ENCODE results near the gene OPN1LW.
"Not testable (repeated sequence)": the region's sequence is repeated elsewhere in the genome, so short reads cannot be mapped to it uniquely, and the experiment has no call there.

The OPN1LW gene

DNA sequence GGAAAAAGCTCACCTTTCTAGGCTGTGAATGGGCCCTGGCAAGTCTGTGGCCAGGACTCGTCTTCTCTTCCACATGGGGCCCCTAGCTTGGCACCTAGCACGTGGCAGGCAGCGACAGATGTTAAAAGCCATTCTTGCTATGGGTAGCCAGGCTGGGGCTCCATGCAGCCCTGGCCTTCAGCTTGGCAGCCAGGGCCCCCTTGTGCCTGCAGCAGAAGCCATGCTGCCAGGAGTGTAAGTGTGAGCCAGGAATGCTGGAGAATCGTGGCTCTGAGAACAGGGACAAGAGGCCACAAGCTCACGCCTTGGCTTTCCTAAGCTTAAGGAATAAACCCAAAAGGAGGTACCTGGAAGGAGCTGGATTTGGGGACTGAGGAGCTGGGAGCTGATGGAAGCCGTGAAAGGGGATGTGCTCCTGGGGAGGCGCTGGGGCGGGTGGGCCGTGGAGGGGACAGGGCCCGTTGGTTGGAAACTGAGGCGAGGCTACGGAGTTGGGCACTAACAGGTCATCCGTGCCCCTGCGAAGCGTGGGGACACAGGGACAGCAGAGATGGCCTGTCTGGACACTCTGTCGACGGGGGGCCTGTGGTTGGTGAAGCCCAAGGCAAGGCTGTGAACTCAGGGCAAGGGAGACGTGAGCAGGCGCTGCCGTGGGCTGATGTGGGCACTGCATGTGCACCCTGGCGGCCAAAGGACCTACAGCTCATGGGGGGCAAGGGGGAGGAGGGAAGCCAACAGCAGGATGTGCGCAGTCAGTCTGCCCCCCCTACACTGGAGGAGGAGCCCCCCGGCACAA is 895 bp upstream of the OPN1LW start:
- TF ChIP-seq, protein P1, sequence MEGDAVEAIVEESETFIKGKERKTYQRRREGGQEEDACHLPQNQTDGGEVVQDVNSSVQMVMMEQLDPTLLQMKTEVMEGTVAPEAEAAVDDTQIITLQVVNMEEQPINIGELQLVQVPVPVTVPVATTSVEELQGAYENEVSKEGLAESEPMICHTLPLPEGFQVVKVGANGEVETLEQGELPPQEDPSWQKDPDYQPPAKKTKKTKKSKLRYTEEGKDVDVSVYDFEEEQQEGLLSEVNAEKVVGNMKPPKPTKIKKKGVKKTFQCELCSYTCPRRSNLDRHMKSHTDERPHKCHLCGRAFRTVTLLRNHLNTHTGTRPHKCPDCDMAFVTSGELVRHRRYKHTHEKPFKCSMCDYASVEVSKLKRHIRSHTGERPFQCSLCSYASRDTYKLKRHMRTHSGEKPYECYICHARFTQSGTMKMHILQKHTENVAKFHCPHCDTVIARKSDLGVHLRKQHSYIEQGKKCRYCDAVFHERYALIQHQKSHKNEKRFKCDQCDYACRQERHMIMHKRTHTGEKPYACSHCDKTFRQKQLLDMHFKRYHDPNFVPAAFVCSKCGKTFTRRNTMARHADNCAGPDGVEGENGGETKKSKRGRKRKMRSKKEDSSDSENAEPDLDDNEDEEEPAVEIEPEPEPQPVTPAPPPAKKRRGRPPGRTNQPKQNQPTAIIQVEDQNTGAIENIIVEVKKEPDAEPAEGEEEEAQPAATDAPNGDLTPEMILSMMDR (IDR thresholded peaks at IDR 0.05; ENCODE audit: insufficient read depth, low read depth, low read length, missing control alignments), result no peak
- H3K4me3 ChIP-seq (ENCODE audit: low read length), result no peak overlapping the region
- DNase-seq (ENCODE audit: low read depth), result no peak

DNA sequence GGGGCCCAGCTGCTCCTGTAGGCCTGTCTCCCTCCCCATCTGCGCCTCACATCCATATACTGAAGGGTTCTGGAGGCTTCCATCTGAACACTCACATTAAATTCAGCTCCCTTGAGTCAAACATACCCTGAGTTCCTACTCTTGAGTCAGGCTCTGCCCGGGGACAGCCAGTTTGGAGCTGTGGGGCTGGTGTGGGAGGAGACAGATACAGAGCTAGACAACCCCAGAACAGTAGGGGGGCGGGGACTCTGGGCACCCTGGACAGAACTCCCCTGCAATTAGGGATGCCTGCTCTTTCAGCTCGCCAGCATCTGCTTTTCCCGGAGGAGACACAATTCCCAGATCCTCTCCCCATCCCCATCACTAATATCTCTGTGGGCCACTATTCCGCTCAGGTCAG is 7.0 kb downstream of the OPN1LW start:
- DNase-seq (ENCODE audit: low read depth); H3K4me3 ChIP-seq (ENCODE audit: low read length): not testable (repeated sequence)

DNA sequence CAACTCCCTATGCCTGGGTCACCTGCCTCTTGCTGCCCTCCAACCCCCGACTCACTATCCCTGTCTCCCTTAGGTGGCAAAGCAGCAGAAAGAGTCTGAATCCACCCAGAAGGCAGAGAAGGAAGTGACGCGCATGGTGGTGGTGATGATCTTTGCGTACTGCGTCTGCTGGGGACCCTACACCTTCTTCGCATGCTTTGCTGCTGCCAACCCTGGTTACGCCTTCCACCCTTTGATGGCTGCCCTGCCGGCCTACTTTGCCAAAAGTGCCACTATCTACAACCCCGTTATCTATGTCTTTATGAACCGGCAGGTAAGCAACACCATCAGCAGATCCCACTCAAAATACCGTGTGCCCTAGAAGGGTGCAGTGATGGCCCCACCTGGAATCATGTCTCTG is 12.2 kb downstream of the OPN1LW start:
- H3K4me3 ChIP-seq (ENCODE audit: low read length); DNase-seq (ENCODE audit: low read depth): not testable (repeated sequence)

DNA sequence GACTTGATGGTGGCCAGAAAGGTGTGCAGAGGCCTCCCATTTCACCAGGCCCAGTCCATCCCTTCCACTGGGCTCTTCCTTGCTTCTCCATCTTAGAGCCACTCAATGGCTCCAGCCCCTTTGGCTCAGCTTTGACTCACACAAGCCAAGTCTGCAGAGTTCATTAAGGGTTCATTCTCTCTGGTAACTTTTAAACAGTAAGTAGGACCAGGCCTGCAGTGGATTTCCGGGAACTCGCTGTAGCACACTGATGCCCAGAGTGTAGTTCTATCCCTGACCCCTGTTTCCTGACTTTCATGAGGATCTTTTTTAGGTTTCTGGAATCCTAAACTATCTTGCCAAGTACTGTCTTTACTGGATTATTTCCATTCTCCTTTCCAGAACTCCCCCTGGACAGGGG is 13.2 kb downstream of the OPN1LW start:
- not testable (repeated sequence) for H3K4me3 ChIP-seq (ENCODE audit: low read length); DNase-seq (ENCODE audit: low read depth)

DNA sequence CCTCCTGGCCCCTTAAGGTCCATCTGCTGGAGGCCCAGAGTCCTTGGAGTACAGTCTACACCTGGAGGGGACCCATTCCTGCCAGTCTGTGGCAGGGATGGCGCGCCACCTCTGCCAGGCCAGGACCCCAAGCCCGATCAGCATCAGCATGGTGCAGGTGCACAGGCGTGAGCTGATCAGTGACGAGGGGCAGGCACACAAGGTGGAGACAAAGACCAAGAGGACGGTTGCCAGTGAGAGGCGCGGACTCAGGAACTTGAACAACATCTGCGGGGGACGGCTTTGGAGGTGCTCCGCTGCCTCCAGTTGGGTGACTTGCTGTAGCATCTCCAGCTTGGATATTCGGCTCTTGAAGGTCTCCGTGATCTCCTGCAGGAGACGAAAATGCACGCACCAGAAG is 15.3 kb downstream of the OPN1LW start:
- H3K4me3 ChIP-seq (ENCODE audit: low read length); DNase-seq (ENCODE audit: low read depth): not testable (repeated sequence)

DNA sequence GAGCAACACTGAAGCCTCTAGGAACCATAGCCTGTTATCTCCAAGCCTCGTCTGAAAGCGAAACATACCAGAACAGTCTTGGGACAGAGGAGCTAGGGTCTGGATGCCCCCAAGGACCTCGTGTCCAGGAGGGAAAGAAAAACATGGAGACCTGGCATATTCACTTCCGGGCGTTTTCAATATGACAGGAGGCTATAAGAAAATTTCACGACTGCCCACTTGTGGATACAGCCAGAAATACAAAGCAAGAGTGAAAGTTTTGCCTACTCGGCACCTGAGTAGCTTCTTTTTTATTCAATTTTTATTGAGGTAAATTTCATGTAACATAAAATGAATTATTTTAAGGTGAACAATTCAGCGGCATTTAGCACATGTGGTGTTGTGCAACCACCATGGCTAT is 20.9 kb downstream of the OPN1LW start:
- not testable (repeated sequence) for DNase-seq (ENCODE audit: low read depth); H3K4me3 ChIP-seq (ENCODE audit: low read length)

DNA sequence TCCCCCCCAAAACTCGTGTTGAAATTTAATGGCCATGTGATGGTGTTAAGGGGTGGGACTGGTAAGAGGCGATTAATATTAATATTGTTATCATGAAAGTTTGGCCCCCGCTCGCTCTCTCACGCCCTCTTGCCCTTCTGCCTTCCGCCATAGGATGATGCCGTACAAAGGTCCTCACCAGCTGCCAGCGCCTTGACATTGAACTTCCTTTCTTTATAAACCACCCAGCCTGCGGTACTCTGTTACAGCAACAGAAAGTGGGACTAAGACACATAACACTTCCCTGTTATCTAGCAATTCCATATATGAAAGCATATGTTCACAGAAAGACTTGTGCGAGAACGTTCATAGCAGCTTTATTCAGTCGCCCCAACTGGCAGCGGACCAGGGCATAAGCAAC is 24.3 kb downstream of the OPN1LW start:
- not testable (repeated sequence) for H3K4me3 ChIP-seq (ENCODE audit: low read length); DNase-seq (ENCODE audit: low read depth)

DNA sequence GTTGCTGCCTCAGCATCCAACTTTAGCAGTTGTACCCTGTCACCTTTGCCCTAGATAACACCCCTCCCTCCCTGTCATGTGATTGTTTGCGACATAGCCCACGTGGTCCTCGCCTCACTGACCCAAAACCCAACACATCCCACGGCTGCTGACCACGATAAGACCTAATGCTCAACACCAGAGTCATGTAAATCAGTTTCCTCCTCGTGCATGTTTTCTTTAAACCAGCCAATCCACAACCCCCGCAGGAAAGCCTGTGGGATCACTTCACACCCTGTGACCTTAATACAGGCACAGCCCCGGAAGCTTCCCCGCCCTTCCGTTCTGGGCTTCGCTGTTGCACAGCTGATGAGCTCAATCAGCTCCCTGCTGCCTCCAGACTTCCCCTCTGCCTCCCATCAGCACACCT is 28.5 kb downstream of the OPN1LW start:
- H3K4me3 ChIP-seq (ENCODE audit: low read length); DNase-seq (ENCODE audit: low read depth): not testable (repeated sequence)

DNA sequence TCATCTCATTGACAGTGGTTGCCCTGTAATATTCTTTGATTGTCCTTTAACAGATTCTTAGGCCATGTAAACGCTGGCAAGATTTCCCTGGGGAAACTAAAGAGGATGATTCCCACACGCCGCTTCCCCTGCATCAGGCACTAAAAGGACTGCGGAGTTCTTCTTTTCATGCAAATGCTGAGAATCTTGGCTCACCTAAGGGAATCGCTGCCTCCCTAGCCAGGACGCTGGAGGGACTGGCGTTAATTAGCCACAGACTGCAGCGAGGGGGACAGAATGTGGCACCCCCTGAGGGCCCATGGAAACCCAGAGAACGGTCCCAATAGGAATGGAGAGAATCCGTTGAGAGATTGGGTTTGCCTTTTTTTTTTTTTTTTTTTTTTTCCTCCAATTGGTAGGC is 30.3 kb downstream of the OPN1LW start:
- not testable (repeated sequence) for DNase-seq (ENCODE audit: low read depth); H3K4me3 ChIP-seq (ENCODE audit: low read length)

DNA sequence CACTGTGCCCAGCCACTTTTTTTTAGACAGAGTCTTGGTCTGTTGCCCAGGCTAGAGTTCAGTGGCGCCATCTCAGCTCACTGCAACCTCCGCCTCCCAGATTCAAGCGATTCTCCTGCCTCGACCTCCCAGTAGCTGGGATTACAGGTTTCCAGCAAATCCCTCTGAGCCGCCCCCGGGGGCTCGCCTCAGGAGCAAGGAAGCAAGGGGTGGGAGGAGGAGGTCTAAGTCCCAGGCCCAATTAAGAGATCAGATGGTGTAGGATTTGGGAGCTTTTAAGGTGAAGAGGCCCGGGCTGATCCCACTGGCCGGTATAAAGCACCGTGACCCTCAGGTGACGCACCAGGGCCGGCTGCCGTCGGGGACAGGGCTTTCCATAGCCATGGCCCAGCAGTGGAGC is 38.3 kb downstream of the OPN1LW start, which contains the start of gene OPN1MW:
TSS of gene OPN1MW (plus strand) at position 301 of the 400 bp plus-strand sequence. CDS start at position 383, 82 bp downstream.
- not testable (repeated sequence) for H3K4me3 ChIP-seq (ENCODE audit: low read length); DNase-seq (ENCODE audit: low read depth)

DNA sequence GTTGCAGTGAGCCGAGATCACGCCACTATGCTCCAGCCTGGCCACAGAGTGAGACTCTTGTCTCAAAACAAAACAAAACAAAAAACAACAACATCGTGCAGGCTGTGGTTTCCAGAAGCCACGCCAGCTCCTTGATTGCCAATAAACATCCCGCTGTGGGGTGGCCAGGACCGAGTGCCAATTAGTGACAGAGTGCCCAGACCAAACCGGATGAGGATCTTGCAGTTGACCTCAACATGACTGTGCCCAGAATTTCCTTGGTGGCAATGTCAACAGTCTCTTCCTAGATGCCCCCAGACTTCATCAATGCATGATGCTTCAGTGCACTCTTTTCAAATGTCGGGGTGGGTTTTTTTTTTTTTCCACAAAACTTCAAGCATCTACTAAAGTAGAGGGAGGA is 39.8 kb downstream of the OPN1LW start:
- DNase-seq (ENCODE audit: low read depth); H3K4me3 ChIP-seq (ENCODE audit: low read length): not testable (repeated sequence)

DNA sequence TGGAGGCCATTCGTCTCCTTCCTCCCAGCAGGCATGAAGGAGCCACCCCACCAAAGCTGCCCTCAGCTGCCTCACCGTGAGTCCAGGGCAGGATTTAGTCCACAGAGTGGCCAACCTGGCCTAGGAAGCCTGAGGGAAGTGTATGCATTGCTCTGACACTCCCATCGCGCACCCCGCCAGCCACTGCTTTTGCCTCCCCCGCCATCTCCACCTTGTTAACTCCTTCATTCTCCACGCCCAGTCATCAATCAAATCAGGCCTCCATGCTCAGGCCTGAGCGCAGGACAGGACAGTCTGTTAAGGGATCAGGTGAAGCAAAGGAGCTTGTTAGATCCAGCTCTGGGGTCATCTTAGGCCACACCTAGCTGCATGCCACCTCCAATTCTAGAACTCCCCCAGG is 48.8 kb downstream of the OPN1LW start:
- DNase-seq (ENCODE audit: low read depth); H3K4me3 ChIP-seq (ENCODE audit: low read length): not testable (repeated sequence)

DNA sequence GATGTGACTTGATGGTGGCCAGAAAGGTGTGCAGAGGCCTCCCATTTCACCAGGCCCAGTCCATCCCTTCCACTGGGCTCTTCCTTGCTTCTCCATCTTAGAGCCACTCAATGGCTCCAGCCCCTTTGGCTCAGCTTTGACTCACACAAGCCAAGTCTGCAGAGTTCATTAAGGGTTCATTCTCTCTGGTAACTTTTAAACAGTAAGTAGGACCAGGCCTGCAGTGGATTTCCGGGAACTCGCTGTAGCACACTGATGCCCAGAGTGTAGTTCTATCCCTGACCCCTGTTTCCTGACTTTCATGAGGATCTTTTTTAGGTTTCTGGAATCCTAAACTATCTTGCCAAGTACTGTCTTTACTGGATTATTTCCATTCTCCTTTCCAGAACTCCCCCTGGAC is 50.3 kb downstream of the OPN1LW start:
- not testable (repeated sequence) for H3K4me3 ChIP-seq (ENCODE audit: low read length)

DNA sequence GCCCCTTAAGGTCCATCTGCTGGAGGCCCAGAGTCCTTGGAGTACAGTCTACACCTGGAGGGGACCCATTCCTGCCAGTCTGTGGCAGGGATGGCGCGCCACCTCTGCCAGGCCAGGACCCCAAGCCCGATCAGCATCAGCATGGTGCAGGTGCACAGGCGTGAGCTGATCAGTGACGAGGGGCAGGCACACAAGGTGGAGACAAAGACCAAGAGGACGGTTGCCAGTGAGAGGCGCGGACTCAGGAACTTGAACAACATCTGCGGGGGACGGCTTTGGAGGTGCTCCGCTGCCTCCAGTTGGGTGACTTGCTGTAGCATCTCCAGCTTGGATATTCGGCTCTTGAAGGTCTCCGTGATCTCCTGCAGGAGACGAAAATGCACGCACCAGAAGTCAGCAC is 52.4 kb downstream of the OPN1LW start:
- DNase-seq (ENCODE audit: low read depth); H3K4me3 ChIP-seq (ENCODE audit: low read length): not testable (repeated sequence)

More for the DNA sequence above, 50.3 kb downstream of the OPN1LW start:
- DNase-seq (ENCODE audit: low read depth), result not testable (repeated sequence)

Measured in epithelial cell of esophagus (primary cell).